Gastroesophageal sphincter (tissue), 3 donors: ENCODE results near the gene MYO1D.

Experiments
- CTCF ChIP-seq, 4 experiments: fragments of 200-600 bp in 2 of 4; fragments of 450-650 bp in 2 of 4; sonication (generic) in 1 of 4; IDR thresholded peaks; one replicate each; pipeline ENCODE4 v1.5.1; 2017 to 2019; ENCODE audit warnings: antibody characterized with exemption in 4 of 4, mild to moderate bottlenecking in 2 of 4, moderate library complexity in 2 of 4
- POLR2AphosphoS5 ChIP-seq: sonication (generic); formaldehyde crosslinking; IDR thresholded peaks from one replicate; pipeline ENCODE4 v1.6.1; 2017; ENCODE audit warnings: antibody characterized with exemption

GRCh38 chr17:32802306-32802705, 74.6 kb downstream of the MYO1D start:
- TF ChIP-seq CTCF (IDR thresholded peaks at IDR 0.05) (no peak), POLR2AphosphoS5 (no peak)
